GOT3 (cell line): ENCODE results near the gene PACRG.

Experiments used
- DNase-seq: peaks from one replicate; lab custom pipeline; 2025; ENCODE audit warnings: mixed read lengths; lab: John Stamatoyannopoulos, UW

Gene PACRG

DNA sequence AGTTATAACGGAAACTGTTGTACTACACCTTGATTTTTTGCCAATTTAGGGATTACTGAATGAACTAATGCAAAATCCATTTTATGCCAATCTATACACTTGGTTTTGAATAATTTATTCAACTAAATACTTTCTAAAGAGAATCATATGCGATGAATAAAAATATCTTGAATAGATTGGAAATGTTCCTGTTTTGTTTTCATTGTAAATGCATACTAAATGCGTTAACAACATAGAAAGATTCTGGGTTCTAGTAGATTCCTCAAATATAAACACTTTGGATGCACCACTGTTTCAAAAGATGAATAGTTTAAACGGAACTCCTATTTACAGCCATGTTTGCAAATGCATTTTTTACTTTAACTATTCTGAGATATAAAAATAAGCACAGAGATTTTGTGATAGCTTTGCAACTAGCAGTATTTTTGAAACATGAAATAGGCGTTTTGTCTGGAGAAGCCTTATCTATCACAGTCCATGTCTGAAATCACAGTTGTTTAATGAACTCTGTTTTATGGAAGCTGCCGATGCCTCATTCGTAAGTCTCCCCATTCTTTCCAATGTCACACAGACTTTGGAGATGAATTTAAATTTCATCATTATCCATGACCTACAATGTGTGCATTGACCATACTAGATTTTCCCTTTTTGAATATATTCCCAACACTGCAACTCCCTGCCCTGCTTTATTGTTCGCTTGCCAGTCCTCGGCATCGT is 409.1 kb downstream of the PACRG start:
- DNase-seq = no peak

DNA sequence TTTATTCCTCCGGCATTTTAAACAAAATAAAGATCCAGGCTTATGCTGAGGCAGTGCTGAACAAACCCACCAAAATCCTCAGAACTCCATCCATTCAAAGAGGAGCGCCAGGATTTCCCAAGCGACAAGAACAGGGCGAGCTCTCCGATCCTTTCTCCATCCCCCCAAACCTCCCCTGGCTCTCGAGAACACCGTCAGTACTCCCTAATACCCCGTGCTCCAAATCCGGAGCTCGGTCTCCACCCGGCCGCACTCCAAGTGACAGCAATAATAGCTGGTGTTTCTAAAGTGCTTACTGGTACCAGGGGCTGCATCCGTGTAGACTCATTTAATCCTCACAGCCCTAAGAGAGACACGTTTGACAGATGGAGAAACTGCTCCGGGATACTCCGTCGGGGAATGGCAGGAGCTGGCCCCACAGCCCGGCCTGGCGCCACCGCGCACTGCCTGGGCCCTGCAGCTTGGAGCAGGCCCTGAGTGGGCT is 409.7 kb downstream of the PACRG start:
- DNase-seq = no peak

DNA sequence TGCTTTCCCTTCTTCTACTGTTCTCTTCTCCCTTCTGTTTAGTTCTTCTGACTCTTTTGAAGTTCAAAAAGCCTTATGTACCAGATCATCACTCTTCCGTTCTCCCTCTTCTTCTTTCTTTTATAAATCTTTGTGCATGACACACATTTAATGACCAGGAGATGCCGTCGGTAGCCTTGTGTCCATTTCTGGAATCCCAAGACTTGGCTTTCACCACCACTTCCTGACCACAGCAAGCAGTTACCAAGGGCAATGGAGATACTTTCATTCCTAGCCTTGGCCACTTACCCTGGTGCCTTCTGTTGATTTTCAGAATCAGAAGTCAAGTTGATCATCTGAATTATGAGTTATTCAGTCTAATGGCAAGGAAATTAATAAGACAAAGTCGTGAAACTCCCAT is 418.3 kb downstream of the PACRG start:
- DNase-seq = no peak

DNA sequence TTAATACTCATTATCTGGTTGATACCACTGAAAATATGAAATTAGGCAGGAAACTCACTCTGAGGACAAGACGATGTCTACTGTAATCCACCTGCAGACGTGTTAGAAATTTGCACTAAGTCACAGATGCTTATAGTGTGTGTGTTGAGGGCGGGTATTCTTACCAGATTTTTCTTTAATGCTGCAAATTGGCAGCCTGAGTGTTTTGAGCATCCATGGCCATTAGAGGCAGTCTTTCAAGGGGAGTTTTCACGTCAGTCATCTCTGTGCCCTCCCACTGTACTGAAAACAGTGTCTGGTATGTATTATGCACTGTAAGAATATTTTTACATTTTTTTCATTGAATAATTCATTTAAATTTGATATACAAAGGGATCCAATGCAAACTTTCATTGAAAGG is 420.2 kb downstream of the PACRG start:
- no peak for DNase-seq

GRCh38 chr6:163148451-163149278 is 420.9 kb downstream of the PACRG start:
- DNase-seq = no peak

DNA sequence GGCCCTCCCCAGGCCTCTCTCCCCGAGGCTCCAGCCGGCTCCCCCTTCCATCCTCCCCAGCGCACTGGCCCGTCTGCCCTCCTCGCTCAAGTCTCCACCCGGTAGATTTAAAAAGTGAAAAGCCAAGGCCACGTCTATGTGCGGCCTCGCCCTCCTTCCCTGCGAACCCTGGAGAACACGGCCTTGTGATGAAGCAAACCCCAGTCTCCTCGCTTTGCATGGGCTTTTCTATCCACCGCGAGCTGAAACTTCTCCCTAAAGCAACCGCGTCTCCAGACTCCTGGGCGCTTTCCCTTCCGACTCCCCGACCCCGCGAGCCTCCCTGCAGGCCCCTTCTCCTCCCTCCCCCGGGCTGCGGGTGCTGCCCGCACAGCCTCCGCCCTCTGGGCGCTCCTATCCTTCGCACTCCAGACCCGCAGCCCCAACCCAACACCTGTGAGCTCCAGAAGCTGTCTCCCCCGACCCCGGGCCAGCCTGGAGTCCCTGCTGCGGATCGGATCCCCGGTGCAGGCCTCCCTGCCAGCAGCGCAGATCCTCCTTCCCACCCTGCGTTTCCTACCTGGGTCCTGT is 421.6 kb downstream of the PACRG start:
- DNase-seq = no peak

DNA sequence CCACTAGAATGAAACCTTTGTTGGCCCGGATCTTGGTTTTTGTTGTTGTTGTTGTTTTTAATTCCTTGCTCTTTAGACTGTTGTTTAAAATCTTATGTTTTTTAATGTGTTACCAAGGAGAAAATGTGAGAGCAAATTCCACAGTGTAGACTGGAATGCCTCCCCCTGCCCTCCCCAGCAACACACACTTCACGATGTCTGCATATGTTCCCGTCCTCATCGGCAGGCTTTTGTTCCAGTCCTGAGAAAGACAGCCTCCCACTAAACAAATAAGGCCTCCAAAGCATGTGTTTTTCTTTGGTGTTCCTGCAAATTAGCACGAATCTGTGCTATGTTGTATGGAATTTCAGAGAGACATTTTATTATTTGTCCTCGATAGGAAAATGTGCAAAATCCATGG is 423.4 kb downstream of the PACRG start:
- no peak for DNase-seq

- no peak for DNase-seq
These were observed 424.9 kb downstream of the PACRG start for GRCh38 chr6:163152701-163153100.

DNA sequence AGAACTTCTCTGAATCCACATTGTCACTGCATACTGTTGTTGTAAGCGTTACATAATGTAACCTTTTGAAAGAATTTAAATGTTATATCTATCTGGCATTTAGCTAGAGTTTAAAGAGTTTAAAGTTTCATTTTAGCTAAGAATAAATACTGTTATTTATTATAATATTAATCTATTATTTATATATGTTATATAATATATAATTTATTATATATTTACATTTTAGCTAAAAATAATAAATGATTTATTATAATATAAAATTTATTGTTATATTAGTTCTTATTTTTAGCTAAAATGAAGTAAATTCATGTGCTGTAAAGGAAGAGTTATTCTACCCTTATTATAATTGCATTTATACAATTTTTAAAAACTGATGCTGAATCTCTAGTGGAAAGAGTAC is 431.3 kb downstream of the PACRG start:
- DNase-seq = no peak

GRCh38 chr6:163159689-163160088 is 431.9 kb downstream of the PACRG start:
- DNase-seq = no peak

GRCh38 chr6:163162007-163162873 is 434.5 kb downstream of the PACRG start:
- no peak for DNase-seq

GRCh38 chr6:163162874-163163213 is 435.1 kb downstream of the PACRG start:
- DNase-seq = no peak

- DNase-seq = no peak
These were observed 436.6 kb downstream of the PACRG start for GRCh38 chr6:163164175-163164900.

- no peak for DNase-seq
These were observed 437.6 kb downstream of the PACRG start for GRCh38 chr6:163165155-163165910.

GRCh38 chr6:163165922-163166321 is 438.1 kb downstream of the PACRG start:
- DNase-seq = no peak

DNA sequence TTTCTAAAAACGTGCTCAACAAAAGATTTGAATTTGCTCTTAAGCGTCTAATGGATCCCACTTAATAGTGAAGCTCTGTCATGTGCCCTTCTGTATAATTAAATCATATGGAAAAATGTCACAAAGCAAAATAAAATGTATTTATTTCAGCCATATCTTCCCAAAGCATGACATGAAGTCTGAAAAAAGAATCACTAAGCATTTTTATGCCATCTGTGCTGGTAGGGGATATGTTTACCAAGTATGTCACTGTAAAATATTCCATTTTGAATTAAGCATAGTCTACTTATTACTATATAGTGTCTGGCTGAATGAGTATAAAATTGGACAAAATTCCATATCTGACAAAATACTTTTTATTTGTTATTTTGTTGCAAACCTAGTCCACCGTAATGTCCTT is 438.7 kb downstream of the PACRG start:
- DNase-seq = no peak

- no peak for DNase-seq
These were observed 441.7 kb downstream of the PACRG start for GRCh38 chr6:163169521-163169920.

DNA sequence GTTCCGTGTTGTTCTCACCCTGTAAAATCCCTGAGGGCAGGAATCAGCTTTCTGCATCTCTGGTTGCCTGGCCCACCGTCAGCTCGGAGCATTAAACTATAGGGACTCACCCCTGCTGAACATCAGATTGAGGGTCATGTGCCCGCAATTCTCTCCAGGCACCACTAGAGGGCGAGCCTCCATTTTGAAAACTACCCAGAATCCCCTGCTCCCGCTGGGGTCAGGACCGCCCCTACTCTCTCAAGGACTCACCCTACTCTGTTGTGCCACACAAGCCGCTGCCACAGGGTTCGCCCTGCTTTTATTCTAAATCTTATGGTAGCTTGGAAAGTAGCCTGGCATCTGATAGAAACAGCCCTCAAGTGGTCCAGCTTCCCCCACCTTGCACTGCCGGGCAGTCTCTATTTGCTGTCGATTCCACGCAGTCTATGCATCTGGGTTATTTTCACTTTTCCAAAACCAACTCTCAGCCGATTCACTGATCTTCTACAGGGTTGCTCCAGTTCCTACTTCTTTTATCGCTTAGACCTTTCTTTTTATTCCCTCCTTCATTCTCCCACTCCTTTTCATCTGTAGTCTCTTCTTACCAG is 442.6 kb downstream of the PACRG start:
- no peak for DNase-seq

DNA sequence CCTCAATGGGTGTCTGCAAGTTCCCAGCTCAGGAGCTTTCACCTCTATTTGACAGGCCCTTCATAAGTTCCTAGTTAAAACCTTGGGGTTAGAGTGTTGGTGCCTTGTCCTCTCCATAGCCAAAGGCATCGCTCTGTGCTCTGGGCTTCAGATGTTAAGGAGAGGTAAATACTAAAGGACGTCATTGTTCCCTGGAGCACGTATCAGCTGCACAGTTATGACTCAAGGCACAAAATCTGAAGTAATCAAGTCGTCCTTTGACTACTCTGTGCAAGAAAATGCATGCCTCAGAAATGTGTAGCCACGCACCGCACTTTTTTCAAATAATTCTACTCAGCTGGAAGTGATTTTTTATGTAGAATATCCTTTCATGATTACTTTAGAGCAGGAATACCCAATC is 446.0 kb downstream of the PACRG start:
- DNase-seq = no peak

DNA sequence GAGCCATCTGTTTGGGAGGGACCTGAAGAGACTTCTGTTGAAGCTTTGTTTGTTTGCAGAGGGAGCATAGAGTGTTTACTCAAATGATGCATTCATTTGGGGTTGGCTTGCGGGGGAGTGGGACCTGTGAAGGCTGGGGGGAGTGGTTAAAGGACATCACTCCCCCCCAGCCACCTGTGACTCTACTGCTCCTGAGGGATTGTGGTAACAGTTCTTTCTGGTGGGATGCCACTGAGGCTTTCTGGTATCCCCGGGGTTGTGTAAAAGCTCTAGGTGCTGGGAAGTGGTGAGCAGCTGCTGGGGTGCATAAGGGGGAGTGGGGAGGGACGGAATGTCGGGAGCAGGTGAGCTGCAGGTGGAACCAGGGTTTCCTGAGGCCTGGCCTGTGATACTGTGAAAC is 447.5 kb downstream of the PACRG start:
- DNase-seq = no peak
